GM19193 (cell line): Measurements from ENCODE around the gene C1QTNF3.

Experiments
- POLR2A ChIP-seq: IDR thresholded peaks from 4 replicates; pipeline ENCODE4 v1.6.1; 2011; ENCODE audit not compliant: insufficient read depth, insufficient read length; ENCODE audit errors: extremely low read depth

Gene C1QTNF3

DNA sequence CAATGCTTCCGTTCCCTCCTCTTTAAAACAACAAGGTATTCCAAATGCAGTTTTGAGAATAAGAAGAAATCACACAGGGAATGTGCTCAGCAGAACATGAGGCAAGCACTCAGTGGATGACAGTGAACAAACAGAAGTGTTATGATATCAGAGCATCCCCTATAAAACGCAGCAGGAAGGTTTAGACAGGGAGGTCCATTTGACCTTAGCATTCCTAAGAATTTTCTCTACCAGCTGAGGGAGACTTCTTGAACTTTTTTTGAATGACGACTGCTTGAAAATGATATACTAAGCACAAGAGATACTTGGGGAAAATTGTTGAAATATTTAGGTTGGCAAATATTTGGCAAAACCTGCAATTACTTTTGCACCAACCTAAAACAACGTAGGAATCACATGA is 39.1 kb downstream of the C1QTNF3 start:
- TF ChIP-seq POLR2A = no peak

DNA sequence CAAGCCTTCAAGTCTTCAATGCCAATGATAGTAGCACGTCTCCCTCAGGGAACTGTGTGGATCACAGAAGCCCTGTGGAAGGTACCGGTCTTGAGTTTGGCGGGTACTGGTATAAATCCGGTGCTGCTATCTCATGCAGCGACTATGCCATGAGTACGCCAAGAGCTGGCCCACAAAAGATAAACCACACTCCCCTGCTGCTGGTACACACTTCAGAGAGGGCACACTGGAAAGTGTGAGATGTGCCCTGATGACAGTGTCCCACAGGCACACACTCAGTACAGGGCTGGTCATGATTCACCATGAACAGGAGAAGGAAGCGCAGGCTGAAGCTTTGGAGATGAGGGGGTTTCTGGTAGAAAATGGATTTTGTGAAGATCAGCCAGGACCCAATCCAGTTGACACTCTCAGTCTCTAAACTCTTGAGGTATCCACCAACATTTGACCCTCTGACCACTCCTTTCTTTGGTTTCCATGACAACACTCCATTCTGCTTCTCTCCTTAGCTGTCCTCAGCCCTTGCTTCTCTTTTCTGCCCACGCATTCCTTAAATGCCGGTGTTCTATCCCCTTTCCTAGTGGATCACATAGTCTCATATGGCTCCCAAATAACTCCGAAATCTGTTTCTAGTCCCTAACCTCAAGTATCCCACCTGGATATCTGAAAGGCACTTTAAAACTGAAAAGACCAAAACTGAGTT is 40.2 kb downstream of the C1QTNF3 start:
- TF ChIP-seq POLR2A = no peak

DNA sequence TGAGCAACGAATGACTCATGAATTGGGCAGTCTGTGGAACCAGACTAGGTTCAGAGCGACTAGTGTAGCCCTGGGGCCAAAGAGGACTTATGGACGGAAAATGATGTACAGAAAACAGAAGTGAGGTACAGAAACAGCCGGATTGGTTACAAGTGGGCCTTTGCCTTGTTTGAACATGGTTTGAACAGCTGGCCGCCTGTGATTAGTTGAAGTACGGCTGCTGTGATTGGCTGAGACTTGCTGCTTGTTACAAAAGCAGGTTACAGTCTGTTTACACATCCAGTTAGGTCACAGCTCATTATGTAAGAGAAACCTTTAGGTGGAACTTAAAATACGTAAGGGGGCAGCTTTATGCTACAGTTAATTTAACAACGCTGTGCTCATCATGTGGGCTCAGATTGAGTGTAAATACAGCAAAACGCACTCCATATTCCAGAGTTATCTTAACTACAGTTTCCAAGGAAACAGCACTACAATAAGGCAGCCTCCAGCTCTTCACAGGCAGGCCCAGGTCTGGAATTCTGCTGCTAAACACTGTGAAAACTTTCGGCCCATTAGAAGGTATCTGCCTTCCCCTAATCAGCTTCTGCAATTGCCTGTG is 41.7 kb downstream of the C1QTNF3 start:
- TF ChIP-seq POLR2A = no peak

DNA sequence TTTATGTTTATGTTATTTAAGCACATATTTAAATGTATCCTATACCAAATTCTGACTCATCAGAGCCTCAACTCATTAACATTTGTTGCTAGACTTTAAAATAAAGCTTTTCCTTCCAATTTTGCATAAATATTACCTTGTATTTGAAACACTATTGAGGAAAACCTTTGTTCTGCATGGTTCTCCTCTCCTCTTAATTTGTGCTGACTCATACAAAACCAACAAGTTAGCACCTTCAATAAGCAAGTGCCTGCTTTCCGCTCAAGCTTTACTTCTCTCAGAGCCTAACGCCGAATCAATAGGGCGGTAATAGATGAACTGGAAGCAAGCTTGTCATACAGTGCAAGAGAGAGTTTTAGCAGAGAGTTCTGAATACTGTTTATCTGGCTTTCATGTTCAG is 43.0 kb downstream of the C1QTNF3 start:
- TF ChIP-seq POLR2A = no peak

DNA sequence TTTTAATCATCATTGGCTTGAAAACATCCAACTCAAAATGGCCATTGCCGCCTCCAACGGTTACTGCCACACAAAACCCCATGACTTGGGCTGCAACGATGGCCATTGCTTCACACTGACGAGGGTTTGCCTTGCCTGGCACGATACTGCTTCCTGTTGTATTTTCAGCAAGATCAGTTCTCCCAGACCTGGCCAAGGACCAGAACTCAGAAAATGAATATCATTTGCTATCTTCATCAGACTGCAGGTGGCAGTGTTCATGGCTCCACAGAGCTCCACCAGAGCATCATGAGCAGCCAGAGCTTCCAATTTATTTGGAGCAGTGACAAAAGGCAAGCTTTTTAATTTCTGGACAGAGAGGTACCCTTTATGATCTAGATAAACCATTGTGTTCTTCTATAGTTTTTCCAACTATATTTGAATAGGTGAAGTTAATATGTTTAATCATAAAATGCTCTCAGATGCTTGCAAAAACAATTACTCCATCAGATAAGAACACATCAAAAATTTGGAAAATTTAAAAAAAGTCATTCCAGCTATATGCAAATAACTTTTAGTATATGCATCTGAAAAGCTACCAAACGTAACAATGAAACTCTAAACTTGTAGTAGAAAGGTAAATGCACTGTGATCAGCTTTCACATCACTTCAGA is 45.6 kb downstream of the C1QTNF3 start:
- no peak for TF ChIP-seq POLR2A

DNA sequence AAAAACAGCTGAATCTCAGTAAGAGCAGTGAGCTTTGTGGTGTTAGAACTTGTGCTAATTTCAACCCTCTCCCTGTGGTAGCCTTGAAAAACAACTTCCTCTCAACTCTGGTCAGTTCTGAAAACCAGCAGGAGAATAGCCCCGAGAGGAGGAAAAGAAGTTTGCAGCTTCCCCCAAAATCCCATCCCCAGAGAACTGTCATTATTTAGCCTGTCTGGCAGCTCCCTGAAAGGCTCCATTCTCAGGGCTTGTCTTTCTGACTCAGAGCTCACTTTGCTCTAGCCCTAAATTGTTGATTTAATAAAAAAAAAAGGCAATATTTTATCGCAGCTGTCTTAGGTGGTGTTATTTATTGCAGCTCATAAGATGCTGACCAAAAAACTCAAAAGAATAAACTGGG is 47.1 kb downstream of the C1QTNF3 start:
- TF ChIP-seq POLR2A = no peak

DNA sequence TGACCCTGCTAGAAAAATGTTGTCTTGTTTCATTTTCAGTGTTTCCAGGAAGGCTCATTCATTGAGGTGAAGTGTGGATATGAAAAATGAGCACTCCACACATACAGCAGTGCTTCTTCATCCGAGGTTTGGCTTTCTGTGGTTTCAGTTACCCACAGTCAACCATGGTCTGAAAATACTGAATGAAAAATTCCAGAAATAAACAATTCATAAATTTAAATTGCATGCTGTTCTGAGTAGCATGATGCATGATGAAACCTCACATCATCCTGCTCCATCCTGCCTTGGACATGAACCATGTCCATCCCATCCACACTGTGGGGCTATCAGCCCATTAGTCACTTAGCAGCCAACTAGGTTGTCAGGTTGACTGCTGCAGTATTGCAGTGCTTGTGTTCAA is 48.2 kb downstream of the C1QTNF3 start:
- no peak for TF ChIP-seq POLR2A

DNA sequence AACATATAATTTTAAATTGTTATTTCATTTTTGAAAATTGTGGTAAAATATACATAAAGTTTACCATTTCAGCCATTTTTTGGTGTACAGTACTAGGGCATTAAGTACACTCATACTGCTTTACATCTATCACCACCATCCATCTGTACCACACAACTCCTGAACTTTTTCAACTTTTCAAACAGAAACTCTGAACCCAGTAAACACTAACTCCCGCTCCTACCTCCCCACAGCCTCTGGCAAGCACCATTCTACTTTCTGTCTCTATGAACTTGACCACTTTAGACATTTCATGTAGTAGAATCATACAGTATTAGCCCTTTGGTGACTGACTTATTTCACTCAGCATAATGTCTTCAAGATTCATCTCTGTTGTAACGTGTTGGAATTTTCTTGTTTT is 50.1 kb downstream of the C1QTNF3 start:
- no peak for TF ChIP-seq POLR2A

DNA sequence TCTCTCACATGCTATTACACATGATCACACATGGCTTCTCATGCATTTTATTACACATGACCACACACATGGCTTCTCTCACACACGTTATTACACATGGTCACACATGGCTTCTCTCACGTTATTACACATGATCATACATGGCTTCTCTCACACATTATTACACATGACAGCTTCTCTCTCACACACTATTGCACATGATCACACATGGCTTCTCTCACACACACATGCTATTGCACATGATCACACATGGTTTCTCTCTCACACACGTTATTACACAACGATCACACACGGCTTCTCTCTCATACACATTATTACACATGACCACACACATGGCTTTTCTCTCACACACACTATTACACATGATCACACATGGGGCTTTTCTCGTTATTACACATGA is 57.6 kb downstream of the C1QTNF3 start:
- no peak for TF ChIP-seq POLR2A

DNA sequence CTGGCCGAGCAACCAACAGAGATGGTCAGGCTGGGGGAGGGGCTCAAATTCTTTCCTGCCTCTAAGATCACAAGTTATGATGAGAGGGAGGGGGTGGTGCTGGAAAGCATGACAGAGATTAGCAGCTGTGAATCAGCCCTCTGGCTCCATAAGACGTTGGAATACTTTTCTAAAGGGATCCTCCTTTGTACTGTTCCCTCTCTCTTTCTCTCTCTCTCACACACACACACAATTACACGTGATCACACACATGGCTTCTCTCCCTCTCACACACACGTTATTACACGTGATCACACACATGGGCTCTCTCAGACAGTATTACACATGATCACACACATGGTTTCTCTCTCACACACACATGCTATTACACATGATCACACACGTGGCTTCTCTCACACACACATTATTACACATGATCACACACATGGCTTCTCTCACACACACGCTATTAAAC is 58.3 kb downstream of the C1QTNF3 start, which contains the start of gene SLC45A2:
Gene SLC45A2, minus strand, starts transcription at position 23 of the 454 bp plus-strand sequence. CDS start 110 bp downstream, outside the sequence.
- TF ChIP-seq POLR2A = no peak

DNA sequence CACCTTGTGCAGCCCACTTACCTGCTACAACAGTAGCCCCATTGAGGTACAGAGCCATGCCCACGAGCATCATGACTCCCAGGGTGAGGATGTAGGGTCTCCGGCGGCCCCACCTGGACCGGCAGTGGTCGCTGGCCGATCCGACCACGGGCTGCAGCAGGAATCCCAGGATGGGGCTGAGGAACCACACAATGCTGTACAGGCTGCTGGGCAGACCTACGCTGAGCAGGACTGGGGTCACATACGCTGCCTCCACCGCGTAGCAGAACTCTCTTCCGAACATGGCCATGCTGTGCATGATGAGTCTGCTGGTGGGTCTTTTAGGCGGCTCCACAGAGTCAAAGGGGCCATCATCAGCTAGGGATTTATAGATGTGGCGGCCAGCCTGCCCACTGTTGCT is 58.8 kb downstream of the C1QTNF3 start:
- no peak for TF ChIP-seq POLR2A

DNA sequence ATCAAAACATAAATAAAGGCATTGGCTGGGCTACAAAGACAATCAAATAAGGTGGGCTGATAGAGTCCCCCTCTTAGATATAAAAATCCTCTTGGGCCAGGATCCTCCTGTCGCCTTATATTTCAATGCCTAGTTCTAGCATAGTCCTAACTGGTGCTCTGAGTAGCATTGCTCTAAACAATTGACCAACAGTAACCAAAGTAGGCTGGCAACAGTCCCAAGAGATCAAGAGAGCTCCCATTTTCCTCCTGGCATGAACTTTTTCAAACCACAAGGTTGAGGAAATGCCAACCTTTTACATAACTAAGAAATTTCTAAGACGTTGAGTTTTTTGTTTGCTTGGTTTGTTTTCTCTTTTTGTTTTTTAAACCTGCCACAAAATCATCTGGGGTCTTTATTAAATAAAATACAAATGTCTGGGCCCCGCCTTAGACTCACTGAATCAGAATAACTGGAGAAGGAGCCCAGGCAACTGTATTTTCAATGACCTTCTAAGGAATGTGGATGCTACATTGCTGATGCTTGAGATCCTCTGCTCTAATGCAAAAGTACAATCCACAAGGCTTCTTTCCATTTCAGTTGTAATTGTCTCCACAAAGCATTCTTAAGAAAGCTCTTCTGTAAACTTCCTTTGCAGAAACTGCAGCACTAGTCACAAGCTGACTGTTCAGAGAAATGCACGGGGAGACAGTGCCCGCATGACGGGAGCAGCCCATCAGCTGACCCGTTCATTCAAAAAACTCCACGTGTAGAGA is 61.4 kb downstream of the C1QTNF3 start:
- no peak for TF ChIP-seq POLR2A

DNA sequence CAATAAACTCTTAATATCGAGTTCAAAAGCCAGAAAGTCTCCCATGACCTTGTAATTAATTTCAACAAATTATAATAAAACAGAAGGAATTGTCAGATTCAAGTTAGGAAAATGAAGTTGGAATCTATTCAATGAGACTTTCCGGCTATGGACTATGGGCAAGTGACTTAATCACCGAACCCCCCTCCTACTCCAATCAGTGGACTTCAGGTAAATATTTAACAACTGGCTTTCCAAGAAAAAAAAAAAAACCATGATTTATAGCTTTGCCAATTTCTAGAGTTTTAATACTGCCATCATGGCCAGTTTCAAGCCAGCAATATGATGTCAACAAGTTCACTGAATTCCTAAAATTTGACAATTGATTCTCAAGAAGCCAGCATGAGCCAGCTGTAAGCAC is 63.0 kb downstream of the C1QTNF3 start:
- no peak for TF ChIP-seq POLR2A

DNA sequence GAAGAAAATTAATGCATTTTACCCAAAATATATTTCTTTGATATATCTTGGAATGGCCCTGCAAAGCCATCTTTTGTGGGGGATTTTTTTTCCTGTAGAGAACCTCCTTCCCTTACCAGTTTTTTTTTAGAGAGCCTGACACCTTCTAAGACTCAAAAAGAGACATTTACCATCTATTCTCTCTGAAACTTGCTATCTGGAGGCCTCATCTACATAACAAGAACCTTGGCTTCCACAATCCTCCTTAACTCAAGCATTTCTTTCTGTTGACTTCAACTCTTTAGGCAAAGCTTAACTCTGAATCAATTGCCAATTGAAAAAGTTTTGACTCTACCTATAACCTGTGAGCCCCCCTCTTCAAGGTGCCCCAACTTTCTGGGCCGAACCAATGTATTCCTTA is 64.7 kb downstream of the C1QTNF3 start:
- no peak for TF ChIP-seq POLR2A

DNA sequence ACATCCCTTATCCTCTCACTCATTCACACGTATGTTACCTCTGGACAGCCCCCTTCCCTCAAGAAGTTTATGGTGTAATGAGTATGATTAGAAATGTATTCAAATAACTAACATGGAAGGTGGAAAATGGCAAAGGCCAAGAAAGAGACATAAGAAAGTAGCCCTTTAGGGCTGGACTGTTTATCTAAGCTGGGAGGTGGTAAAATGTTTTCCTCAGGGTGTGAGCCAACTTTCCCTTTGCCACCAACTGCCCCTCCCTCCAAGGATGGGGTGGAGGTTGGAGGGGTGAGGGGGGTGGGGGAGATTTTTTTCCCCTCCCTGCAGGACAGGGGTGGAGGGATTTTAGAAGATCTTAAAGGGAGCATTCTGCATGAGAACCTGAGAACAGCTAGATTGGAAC is 66.7 kb downstream of the C1QTNF3 start:
- no peak for TF ChIP-seq POLR2A
